Adrenal gland (tissue), 12 donors: ENCODE measurements around the gene RPTOR. TPM values are rescaled to one million over a fixed set of nuclear protein-coding genes. Genes with fewer than 3 reads are reported as not detected.
A peak's percentile ranks its signal among the peaks of the same experiment; 100 is the strongest.

ENCODE experiments used
- DNase-seq, 7 donors: peaks; one replicate each; pipeline ENCODE4 v3.0.0-alpha.2; 2019 to 2020
- H3K27ac ChIP-seq, 5 donors: fragments of 200-600 bp; sonication (generic) in 4 of 5; 1 replicate in 3 of 5; 2 replicates in 2 of 5; pipeline versions ENCODE4 v1.5.1 to v1.8.0; 2016 to 2020; ENCODE audit warnings: mild to moderate bottlenecking in 1 of 5
- H3K27me3 ChIP-seq: fragments of 200-600 bp; 2 replicates; pipeline ENCODE4 v1.8.0; 2021
- H3K36me3 ChIP-seq, 2 donors: fragments of 200-600 bp; replicated peaks in 1 of 2; 1 replicate in 1 of 2; 2 replicates in 1 of 2; pipeline versions ENCODE4 v1.5.1 to v1.8.0; 2018 to 2022
- H3K4me1 ChIP-seq, 2 donors: fragments of 200-600 bp; replicated peaks in 1 of 2; 1 replicate in 1 of 2; 2 replicates in 1 of 2; pipeline versions ENCODE4 v1.5.1 to v1.8.0; 2018 to 2021
- H3K4me3 ChIP-seq, 4 donors: fragments of 200-600 bp; sonication (generic) in 3 of 4; one replicate each; pipeline ENCODE4 v1.5.1; 2016 to 2018
- H3K9me3 ChIP-seq, 3 donors: fragments of 200-600 bp; sonication (generic) in 1 of 3; replicated peaks in 1 of 3; 1 replicate in 2 of 3; 2 replicates in 1 of 3; pipeline versions ENCODE4 v1.5.1 to v1.8.0; 2016 to 2021
- POLR2A ChIP-seq, 2 donors: fragments of 450-650 bp; IDR thresholded peaks; one replicate each; pipeline ENCODE4 v1.6.1; 2017; ENCODE audit warnings: antibody characterized with exemption in 2 of 2, mild to moderate bottlenecking in 2 of 2, moderate library complexity in 1 of 2
- WGBS, 4 donors: extraction: QIAGEN DNeasy Blood & Tissue Kit in 2 of 4; methylation state at CpG; one replicate each; pipeline versions ENCODE4 v1.1.5 to v1.1.7; 2013 to 2017; 5-methylcytosine and 5-hydroxymethylcytosine counted together
- intact Hi-C, 2 donors: fragments of 100-400 bp; cut with DNase I; formaldehyde crosslinking; loops; one replicate each; pipeline versions ENCODE4 v1.14.1 to v1.15.0; 2022 to 2023
- polyA plus RNA-seq, 3 donors: library from polyadenylated mRNA; stranded (reverse); fragments of 200-250 nt in 2 of 3; fragments of 350-450 nt in 1 of 3; fragmentation: Illumina TruSeq in 1 of 3; extraction: RNeasy Lipid Tissue Mini Kit (QIAGEN cat#74804) in 1 of 3; gene quantifications; one replicate each; pipeline ENCODE4 v1.2.3, GENCODE V29; 2013 to 2014
- total RNA-seq, 9 donors: library from RNA; depleted of rRNA in 4 of 9; stranded (reverse); fragments of >200 nt in 4 of 9; fragments of 120-200 nt in 1 of 9; fragmentation: NEBNext Ultra II Directional in 1 of 9; extraction: Animal tissue kit (Norgen Biotek cat#: 25700) in 1 of 9; gene quantifications; one replicate each; pipeline versions ENCODE4 v1.1.0 to v1.2.4, GENCODE V29; 2013 to 2023
- TF ChIP-seq, protein P1 (sequence below), 6 experiments: fragments of 450-650 bp in 4 of 6; fragments of 200-600 bp in 2 of 6; sonication (generic) in 1 of 6; IDR thresholded peaks; 1 replicate in 5 of 6; 2 replicates in 1 of 6; pipeline versions ENCODE4 v1.5.1 to v1.8.0; 2016 to 2021; ENCODE audit warnings: antibody characterized with exemption in 6 of 6, mild to moderate bottlenecking in 2 of 6, moderate library complexity in 1 of 6
- donor health status: healthy with polysubstance abuse.
- donor health status: Bipolar disorder and iron deficiency.
- donor health status: DM: yes; HTN: yes; CAD: no.
- donor health status: DM: no; HTN: no; CAD: no.
- donor health status: DM: no; HTN: no; CAD: no.
- donor health status: DM: yes; HTN: yes; CAD: no.

The RPTOR gene
- total and polyA plus RNA-seq, 12 donors = 9.7 to 53.3 (median 29.7) TPM

DNA sequence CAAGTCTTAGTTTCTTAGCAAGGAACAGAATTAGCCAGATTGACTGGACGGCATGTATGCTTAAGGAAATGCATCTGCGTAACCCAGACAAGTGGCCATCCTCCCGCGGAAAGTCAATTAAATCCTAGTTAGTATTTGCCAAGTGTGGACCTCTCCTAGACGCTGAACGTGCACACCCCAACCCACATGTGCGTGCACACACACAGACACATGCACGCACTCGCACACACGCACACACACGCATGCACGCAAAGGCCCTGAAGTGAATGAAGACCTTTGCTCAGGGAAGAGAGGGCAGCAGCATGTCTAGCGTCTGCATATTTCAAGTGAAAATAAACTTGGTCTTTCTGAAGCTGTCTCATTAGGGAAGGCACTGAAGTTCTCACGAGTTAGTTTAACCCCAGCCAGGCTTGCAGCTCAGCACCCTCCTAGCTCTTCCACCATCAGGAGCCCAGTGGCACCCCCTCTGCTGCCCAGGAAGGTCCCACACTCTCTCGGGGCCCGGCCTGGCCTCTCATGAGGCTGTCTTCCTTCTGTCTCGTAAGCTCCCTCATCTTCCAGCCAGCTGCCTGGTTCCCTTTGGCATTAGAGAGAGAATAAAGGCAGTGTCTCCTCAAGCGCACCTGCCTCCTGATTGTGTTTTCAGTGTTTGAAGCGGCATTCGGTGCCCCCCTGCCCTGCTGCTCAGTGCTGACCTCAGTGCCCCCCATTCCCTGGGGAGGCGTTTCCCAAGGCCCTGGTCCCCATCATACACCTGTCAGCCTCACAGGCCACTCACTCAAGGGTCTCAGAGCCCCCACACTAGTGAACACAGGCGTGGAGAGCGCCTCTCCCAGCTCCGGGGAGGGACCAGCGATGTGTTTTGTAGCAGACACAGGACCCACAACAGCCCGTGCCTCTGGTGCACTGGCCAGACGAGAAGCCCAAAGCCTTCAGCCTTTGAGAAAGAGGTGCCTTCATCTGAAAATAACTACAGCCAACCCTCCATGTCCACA is 394.8 kb downstream of the RPTOR start:
- WGBS, 4 donors = 93 to 95% (median 94%) methylated on average over 24 to 27 of the region's 27 CpGs
- Histone ChIP-seq H3K36me3 (no peaks in the 10 kb centered on the region), H3K4me3 (no peak overlapping the region), H3K27ac (no peak overlapping the region), H3K9me3 (no peaks in the 10 kb centered on the region), H3K27me3 (no peaks in the 10 kb centered on the region), H3K4me1 (peaks cover 3 to 14% of the 10 kb centered on the region in 2 donors)
- no peak for TF ChIP-seq POLR2A (IDR thresholded peaks at IDR 0.05)
- TF ChIP-seq, protein P1, sequence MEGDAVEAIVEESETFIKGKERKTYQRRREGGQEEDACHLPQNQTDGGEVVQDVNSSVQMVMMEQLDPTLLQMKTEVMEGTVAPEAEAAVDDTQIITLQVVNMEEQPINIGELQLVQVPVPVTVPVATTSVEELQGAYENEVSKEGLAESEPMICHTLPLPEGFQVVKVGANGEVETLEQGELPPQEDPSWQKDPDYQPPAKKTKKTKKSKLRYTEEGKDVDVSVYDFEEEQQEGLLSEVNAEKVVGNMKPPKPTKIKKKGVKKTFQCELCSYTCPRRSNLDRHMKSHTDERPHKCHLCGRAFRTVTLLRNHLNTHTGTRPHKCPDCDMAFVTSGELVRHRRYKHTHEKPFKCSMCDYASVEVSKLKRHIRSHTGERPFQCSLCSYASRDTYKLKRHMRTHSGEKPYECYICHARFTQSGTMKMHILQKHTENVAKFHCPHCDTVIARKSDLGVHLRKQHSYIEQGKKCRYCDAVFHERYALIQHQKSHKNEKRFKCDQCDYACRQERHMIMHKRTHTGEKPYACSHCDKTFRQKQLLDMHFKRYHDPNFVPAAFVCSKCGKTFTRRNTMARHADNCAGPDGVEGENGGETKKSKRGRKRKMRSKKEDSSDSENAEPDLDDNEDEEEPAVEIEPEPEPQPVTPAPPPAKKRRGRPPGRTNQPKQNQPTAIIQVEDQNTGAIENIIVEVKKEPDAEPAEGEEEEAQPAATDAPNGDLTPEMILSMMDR (IDR thresholded peaks at IDR 0.05) = no peak
- peak in 2 of 7 donors; percentile 4 to 5 for DNase-seq
- intact Hi-C loops = no loop called here

DNA sequence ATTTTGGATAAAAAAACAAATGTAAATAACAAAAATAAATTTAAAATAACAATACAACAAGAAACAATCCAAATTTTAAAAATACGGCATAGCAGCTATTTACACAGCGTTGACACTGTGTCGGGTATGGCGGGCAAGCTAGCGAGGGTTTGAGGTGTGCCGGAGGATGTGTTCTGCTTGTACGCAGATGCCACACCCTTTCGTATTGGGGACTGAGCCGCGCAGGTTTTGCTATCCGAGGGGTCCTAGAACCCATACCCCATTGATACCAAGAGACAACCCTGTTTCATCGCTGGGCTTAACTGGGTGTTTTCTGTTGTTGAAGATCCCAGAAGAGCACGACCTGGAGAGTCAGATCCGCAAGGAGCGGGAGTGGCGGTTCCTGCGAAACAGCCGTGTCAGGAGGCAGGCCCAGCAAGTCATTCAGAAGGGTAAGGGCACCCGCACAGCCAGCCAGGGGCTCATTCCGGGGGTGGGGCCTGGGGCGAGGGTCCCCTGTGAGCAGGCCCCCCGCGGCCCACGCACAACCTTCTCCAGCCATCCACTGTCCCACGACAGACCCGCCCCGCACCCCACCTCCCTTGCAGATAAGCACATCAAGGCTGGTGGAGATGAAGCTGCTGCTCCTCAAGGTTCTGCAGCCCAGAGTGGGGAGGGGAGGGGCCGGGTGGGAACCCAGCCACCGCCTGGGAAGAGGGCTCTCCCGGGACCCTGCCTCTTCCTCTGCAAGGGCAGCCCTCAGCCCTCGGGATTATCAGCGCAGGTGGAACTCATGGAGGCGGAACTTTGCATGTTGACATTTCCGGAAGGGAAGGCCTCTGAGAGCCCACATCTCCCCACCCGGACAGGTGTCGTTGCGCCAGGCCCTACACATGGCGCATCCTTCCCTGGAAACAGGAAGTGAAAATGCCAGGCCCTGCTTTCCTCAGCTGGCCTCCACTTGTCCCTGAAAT is 395.8 kb downstream of the RPTOR start:
- WGBS, 4 donors = 90 to 92% (median 91%) methylated on average over 30 to 38 of the region's 38 CpGs
- Histone ChIP-seq H3K9me3 (no peaks in the 10 kb centered on the region), H3K4me1 (peaks cover 3 to 14% of the 10 kb centered on the region in 2 donors), H3K36me3 (no peaks in the 10 kb centered on the region), H3K4me3 (no peak overlapping the region), H3K27me3 (no peaks in the 10 kb centered on the region), H3K27ac (no peak overlapping the region)
- TF ChIP-seq, protein P1 (IDR thresholded peaks at IDR 0.05) = no peak
- TF ChIP-seq POLR2A (IDR thresholded peaks at IDR 0.05) = no peak
- intact Hi-C loops = no loop called here
- DNase-seq = peak in 2 of 7 donors; percentile 5 to 12

DNA sequence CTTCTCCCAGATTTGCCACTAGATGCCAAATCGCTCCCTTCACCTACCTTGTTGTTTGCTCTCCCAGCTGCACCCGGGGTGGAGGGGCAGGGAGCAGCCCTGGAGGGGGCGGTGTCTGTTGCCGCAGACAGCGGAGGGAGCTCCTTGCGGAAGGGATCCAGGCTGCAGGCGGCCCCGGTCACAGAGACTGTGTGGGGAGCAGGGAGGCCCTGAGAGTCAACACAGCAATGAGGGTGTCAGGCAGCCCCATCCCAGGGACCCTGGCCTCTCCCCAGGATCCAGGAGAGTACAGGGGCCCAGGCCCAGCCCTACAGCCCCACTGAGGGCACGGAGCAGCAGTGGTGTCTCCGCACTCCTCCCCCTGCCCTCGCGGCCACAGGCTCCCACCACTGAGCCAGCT is 396.5 kb downstream of the RPTOR start:
- intact Hi-C loops = no loop called here
- peak in 2 of 7 donors; percentile 6 to 11 for DNase-seq
- Histone ChIP-seq H3K27ac (no peak overlapping the region), H3K27me3 (no peaks in the 10 kb centered on the region), H3K9me3 (no peaks in the 10 kb centered on the region), H3K36me3 (no peaks in the 10 kb centered on the region), H3K4me3 (no peak overlapping the region), H3K4me1 (peaks cover 3 to 14% of the 10 kb centered on the region in 2 donors)
- TF ChIP-seq, protein P1 (IDR thresholded peaks at IDR 0.05) = no peak
- TF ChIP-seq POLR2A (IDR thresholded peaks at IDR 0.05) = no peak
- 88 to 100% (median 95%) methylated on average over 3 to 12 of the region's 12 CpGs for WGBS, 4 donors
